Osteocyte (in vitro differentiated cells): ENCODE data around the gene ACP2. TPM values are rescaled to one million over a fixed set of nuclear protein-coding genes. Genes with fewer than 3 reads are reported as not detected.

Source experiments
- DNase-seq: peaks from one replicate; pipeline ENCODE4 v3.0.0; 2021; ENCODE audit warnings: mixed read lengths; ENCODE audit not compliant: unreplicated experiment; ENCODE audit errors: extremely low spot score
- H3K27ac Mint-ChIP-seq: one replicate; pipeline ENCODE4 v1.8.0; 2021; ENCODE audit warnings: mild to moderate bottlenecking, mixed read lengths; ENCODE audit not compliant: unreplicated experiment
- H3K27me3 Mint-ChIP-seq: one replicate; pipeline ENCODE4 v1.8.0; 2021; ENCODE audit warnings: mixed read lengths; ENCODE audit not compliant: unreplicated experiment
- H3K36me3 Mint-ChIP-seq: one replicate; pipeline ENCODE4 v1.8.0; 2021; ENCODE audit warnings: mixed read lengths; ENCODE audit not compliant: unreplicated experiment
- H3K4me1 Mint-ChIP-seq: one replicate; pipeline ENCODE4 v1.8.0; 2021; ENCODE audit warnings: mixed read lengths; ENCODE audit not compliant: unreplicated experiment
- H3K4me3 Mint-ChIP-seq: one replicate; pipeline ENCODE4 v1.8.0; 2021; ENCODE audit warnings: mild to moderate bottlenecking, moderate library complexity, mixed read lengths; ENCODE audit not compliant: unreplicated experiment
- H3K9me3 Mint-ChIP-seq: one replicate; pipeline ENCODE4 v1.8.0; 2021; ENCODE audit warnings: mixed read lengths; ENCODE audit not compliant: unreplicated experiment
- CTCF ChIP-seq: fragments of 200-600 bp; sonication (generic); IDR thresholded peaks from 2 replicates; pipeline ENCODE4 v1.5.0; 2021; ENCODE audit warnings: antibody characterized with exemption, mild to moderate bottlenecking, moderate library complexity
- total RNA-seq: library from RNA; stranded (reverse); gene quantifications from 2 replicates; pipeline ENCODE4 v1.2.1, GENCODE V29; 2021

ACP2 gene
- total RNA-seq, 1 donor from 2014 or later, result 55.7 TPM

- TF ChIP-seq CTCF, result no peak
- DNase-seq, result no peak
- Mint-ChIP-seq H3K27ac (no peak overlapping the region), H3K4me1 (peaks cover 41% of the 10 kb centered on the region), H3K4me3 (no peak overlapping the region), H3K27me3 (no peaks in the 10 kb centered on the region), H3K9me3 (no peaks in the 10 kb centered on the region), H3K36me3 (peaks cover 2% of the 10 kb centered on the region)
These were observed 3.1 kb upstream of the ACP2 start for GRCh38 chr11:47251751-47252150.

GRCh38 chr11:47249378-47249715, 733 bp upstream of the ACP2 start:
- Mint-ChIP-seq H3K4me3 (peak overlapping the region; percentile 95), H3K27ac (peak overlapping the region; percentile 98), H3K36me3 (peaks cover 10% of the 10 kb centered on the region), H3K9me3 (no peaks in the 10 kb centered on the region), H3K27me3 (no peaks in the 10 kb centered on the region), H3K4me1 (peaks cover 25% of the 10 kb centered on the region)
- no peak for TF ChIP-seq CTCF
- no peak for DNase-seq

GRCh38 chr11:47248304-47248663, 330 bp downstream of the ACP2 start:
- peaks cover 16% of the 10 kb centered on the region for H3K36me3 Mint-ChIP-seq
- H3K4me1 Mint-ChIP-seq, result peaks cover 19% of the 10 kb centered on the region
- TF ChIP-seq CTCF, result no peak
- H3K4me3 Mint-ChIP-seq, result peak overlapping the region; percentile 95
- peak overlapping the region; percentile 98 for H3K27ac Mint-ChIP-seq
- DNase-seq, result no peak
- no peaks in the 10 kb centered on the region for H3K27me3 Mint-ChIP-seq
- no peaks in the 10 kb centered on the region for H3K9me3 Mint-ChIP-seq

GRCh38 chr11:47247502-47247901, 1.1 kb downstream of the ACP2 start:
- no peak for TF ChIP-seq CTCF
- Mint-ChIP-seq H3K9me3 (no peaks in the 10 kb centered on the region), H3K36me3 (peaks cover 20% of the 10 kb centered on the region), H3K4me1 (peaks cover 19% of the 10 kb centered on the region), H3K27me3 (no peaks in the 10 kb centered on the region), H3K27ac (no peak overlapping the region), H3K4me3 (peak overlapping the region; percentile 95)
- no peak for DNase-seq

- DNase-seq, result no peak
- H3K9me3 Mint-ChIP-seq, result no peaks in the 10 kb centered on the region
- TF ChIP-seq CTCF, result no peak
- no peaks in the 10 kb centered on the region for H3K27me3 Mint-ChIP-seq
- H3K27ac Mint-ChIP-seq, result no peak overlapping the region
- peaks cover 33% of the 10 kb centered on the region for H3K36me3 Mint-ChIP-seq
- H3K4me3 Mint-ChIP-seq, result no peak overlapping the region
- peaks cover 19% of the 10 kb centered on the region for H3K4me1 Mint-ChIP-seq
These were observed 2.8 kb downstream of the ACP2 start for GRCh38 chr11:47245611-47246357.
